HepG2 (cell line): Measurements from ENCODE around the gene MTSS2. TPM values are rescaled to one million over a fixed set of nuclear protein-coding genes. Genes with fewer than 3 reads are reported as not detected.

Experiments used
- ATF7 ChIP-seq, 2 experiments: fragments of 450-650 bp in 1 of 2; sonication (generic) in 1 of 2; formaldehyde crosslinking in 1 of 2; IDR thresholded peaks; 2 replicates each; pipeline versions ENCODE4 v1.4.0 to v1.6.1; 2016 to 2020; ENCODE audit warnings: antibody characterized with exemption in 1 of 2, mild to moderate bottlenecking in 1 of 2, missing genetic modification reagents in 1 of 2
- ATF7-NPFF ChIP-seq: sonication (generic); formaldehyde crosslinking; IDR thresholded peaks from 2 replicates; pipeline ENCODE4 v1.8.1; 2023; ENCODE audit warnings: mild to moderate bottlenecking, low read depth, missing genetic modification reagents, moderate library complexity
- CEBPG ChIP-seq: IDR thresholded peaks from 2 replicates; pipeline ENCODE4 v1.6.1; 2016
- FOSL1 ChIP-seq: sonication (generic); formaldehyde crosslinking; IDR thresholded peaks from 2 replicates; pipeline ENCODE4 v1.9.0; 2021; ENCODE audit warnings: missing genetic modification reagents, borderline replicate concordance
- FOXP1 ChIP-seq, 2 experiments: fragments of 450-650 bp in 1 of 2; IDR thresholded peaks; 2 replicates each; pipeline ENCODE4 v1.6.1; 2017 to 2018; ENCODE audit warnings: antibody characterized with exemption in 1 of 2
- FOXP4 ChIP-seq: sonication (generic); formaldehyde crosslinking; IDR thresholded peaks from 2 replicates; pipeline ENCODE4 v1.4.0; 2020; ENCODE audit warnings: missing genetic modification reagents
- GABPB1 ChIP-seq: IDR thresholded peaks from 2 replicates; pipeline ENCODE4 v1.6.1; 2016; ENCODE audit warnings: mild to moderate bottlenecking, missing genetic modification reagents, moderate library complexity, missing compliant biosample characterization
- HES4 ChIP-seq: sonication (generic); formaldehyde crosslinking; IDR thresholded peaks from 2 replicates; pipeline ENCODE4 v1.9.0; 2021; ENCODE audit warnings: mild to moderate bottlenecking, missing genetic modification reagents, borderline replicate concordance
- HNF4A ChIP-seq: sonication (generic); formaldehyde crosslinking; IDR thresholded peaks from 2 replicates; pipeline ENCODE4 v1.4.0; 2020; ENCODE audit warnings: missing genetic modification reagents
- HNRNPL ChIP-seq: fragments of 200-400 bp; formaldehyde crosslinking; IDR thresholded peaks from 2 replicates; pipeline ENCODE4 v1.6.1; 2017; ENCODE audit warnings: mild to moderate bottlenecking, low read depth, low read length
- KDM3A ChIP-seq: IDR thresholded peaks from 2 replicates; pipeline ENCODE4 v1.6.1; 2018; ENCODE audit warnings: low read depth, missing compliant biosample characterization
- KDM5A ChIP-seq: fragments of 200-600 bp; sonication (generic); IDR thresholded peaks from 2 replicates; pipeline ENCODE4 v1.7.0; 2018; ENCODE audit warnings: antibody characterized with exemption, mild to moderate bottlenecking, low read length, borderline replicate concordance
- KLF15 ChIP-seq: sonication (generic); formaldehyde crosslinking; IDR thresholded peaks from 2 replicates; pipeline ENCODE4 v1.8.1; 2023; ENCODE audit warnings: borderline replicate concordance, mild to moderate bottlenecking, inconsistent platforms, missing genetic modification reagents, mixed read lengths
- MTF2 ChIP-seq: sonication (generic); formaldehyde crosslinking; IDR thresholded peaks from 2 replicates; pipeline ENCODE4 v1.5.0; 2020; ENCODE audit warnings: missing genetic modification reagents, borderline replicate concordance
- NR0B2 ChIP-seq: sonication (generic); formaldehyde crosslinking; IDR thresholded peaks from 2 replicates; pipeline ENCODE4 v1.4.0; 2020; ENCODE audit warnings: mild to moderate bottlenecking, missing genetic modification reagents
- SMAD9 ChIP-seq: sonication (generic); formaldehyde crosslinking; IDR thresholded peaks from 2 replicates; pipeline ENCODE4 v1.5.1; 2020; ENCODE audit warnings: mild to moderate bottlenecking, missing genetic modification reagents
- SNRNP70 ChIP-seq: fragments of 200-400 bp; formaldehyde crosslinking; IDR thresholded peaks from 2 replicates; pipeline ENCODE4 v1.6.1; 2017; ENCODE audit warnings: mild to moderate bottlenecking, low read depth, low read length, moderate library complexity
- TAF1 ChIP-seq: sonication (generic); formaldehyde crosslinking; IDR thresholded peaks from 2 replicates; pipeline ENCODE4 v1.4.0; 2020; ENCODE audit warnings: missing genetic modification reagents
- THAP7 ChIP-seq: sonication (generic); formaldehyde crosslinking; IDR thresholded peaks from 2 replicates; pipeline ENCODE4 v1.8.1; 2023; ENCODE audit warnings: mild to moderate bottlenecking, missing genetic modification reagents
- ZFP91 ChIP-seq: sonication (generic); formaldehyde crosslinking; IDR thresholded peaks from 2 replicates; pipeline ENCODE4 v1.9.0; 2022; ENCODE audit warnings: missing genetic modification reagents, mild to moderate bottlenecking, borderline replicate concordance
- ZKSCAN8 ChIP-seq: IDR thresholded peaks from 2 replicates; pipeline ENCODE4 v1.6.1; 2016; ENCODE audit warnings: borderline replicate concordance, missing genetic modification reagents, missing compliant biosample characterization
- ZNF101 ChIP-seq: sonication (generic); formaldehyde crosslinking; IDR thresholded peaks from 2 replicates; pipeline ENCODE4 v1.4.0; 2020; ENCODE audit warnings: mild to moderate bottlenecking, low read depth, missing genetic modification reagents, borderline replicate concordance
- ZNF333 ChIP-seq: sonication (generic); formaldehyde crosslinking; IDR thresholded peaks from 2 replicates; pipeline ENCODE4 v1.4.0; 2020; ENCODE audit warnings: mild to moderate bottlenecking, missing genetic modification reagents, borderline replicate concordance
- ZNF337 ChIP-seq: sonication (generic); formaldehyde crosslinking; IDR thresholded peaks from 2 replicates; pipeline ENCODE4 v1.5.1; 2020; ENCODE audit warnings: missing genetic modification reagents, low read depth, mild to moderate bottlenecking, borderline replicate concordance
- ZNF441 ChIP-seq: sonication (generic); formaldehyde crosslinking; IDR thresholded peaks from 2 replicates; pipeline ENCODE4 v1.7.0; 2021; ENCODE audit warnings: missing genetic modification reagents, borderline replicate concordance
- polyA plus RNA-seq, 8 experiments: library from polyadenylated mRNA; depleted of rRNA in 3 of 8; stranded (reverse) in 7 of 8; unstranded in 1 of 8; fragments of >200 nt; fragmentation: Illumina TruSeq in 4 of 8; extraction: Trizol in 4 of 8; gene quantifications; 2 replicates each; pipeline versions ENCODE4 v1.2.1 to v1.2.3, GENCODE V29; 2011 to 2016; ENCODE audit warnings: low read depth in 4 of 8, missing spikeins in 1 of 8, mixed read lengths in 1 of 8; ENCODE audit not compliant: insufficient read depth in 1 of 8
- total RNA-seq, 5 experiments: library from RNA; depleted of rRNA; stranded (reverse); fragments of >200 nt; fragmentation: Illumina TruSeq; extraction: Trizol; gene quantifications; 2 replicates each; pipeline ENCODE4 v1.2.3, GENCODE V29; 2016; ENCODE audit warnings: low read depth in 1 of 5

MTSS2 gene
- total and polyA plus RNA-seq, 2 of the 13 experiments (the other 11 are each of a cell fraction or from before 2014, with no cell fraction given), result 132 to 242 TPM

- TF ChIP-seq ZKSCAN8 (CRISPR knock-in tag) (no peak), HNF4A (CRISPR knock-in tag) (peak; percentile 89), ZFP91 (CRISPR knock-in tag) (no peak; the same call in none of the 2 replicates), ZNF101 (CRISPR knock-in tag) (no peak), ATF7 (IDR thresholded peaks at IDR 0.05) (no peak), ATF7 (CRISPR knock-in tag; IDR thresholded peaks at IDR 0.05) (no peak), ATF7-NPFF (CRISPR knock-in tag) (no peak), HNRNPL (peak; percentile 100), CEBPG (no peak), SNRNP70 (no peak), GABPB1 (CRISPR knock-in tag) (peak; percentile 16; the same call in 1 of the 2 replicates), TAF1 (CRISPR knock-in tag) (peak; percentile 45; the same call in 1 of the 2 replicates), ZNF441 (CRISPR knock-in tag) (no peak), FOXP4 (peak; percentile 63; the same call in 1 of the 2 replicates), ZNF333 (CRISPR knock-in tag) (0 out of 2 replicates have a peak, but pooled peaks have one; percentile 52), SMAD9 (CRISPR knock-in tag) (no peak), FOSL1 (CRISPR knock-in tag) (no peak), FOXP1 (IDR thresholded peaks at IDR 0.05) (no peak), FOXP1 (CRISPR knock-in tag; IDR thresholded peaks at IDR 0.05) (no peak), NR0B2 (CRISPR knock-in tag) (0 out of 2 replicates have a peak, but pooled peaks have one; percentile 22), KLF15 (CRISPR knock-in tag) (no peak; the same call in 1 of the 2 replicates), MTF2 (CRISPR knock-in tag) (no peak), HES4 (CRISPR knock-in tag) (no peak), THAP7 (CRISPR knock-in tag) (0 out of 2 replicates have a peak, but pooled peaks have one; percentile 73), KDM5A (no peak), ZNF337 (CRISPR knock-in tag) (no peak), KDM3A (CRISPR knock-in tag) (0 out of 2 replicates have a peak, but pooled peaks have one; percentile 10)
Observed at GRCh38 chr16:70683146-70683944, 2.5 kb downstream of the MTSS2 start (continued).
